ENCODE data around the gene GCDH. TPM values are rescaled to one million over a fixed set of nuclear protein-coding genes. Genes with fewer than 3 reads are reported as not detected.

Gene GCDH
- total RNA-seq (2014; rRNA removed; shearing (Covaris generic)) (31.5 and 40.7 TPM in 2 replicates), total RNA-seq (2022) (43.8 and 48.7 TPM in 2 replicates), Bru-seq, nascent RNA (percentile 59 among the genes with signal in this experiment), BruChase-seq, experiment 1, labeled RNA remaining after a 6-hour chase (percentile 72 among the genes with signal in this experiment), BruChase-seq, experiment 2, labeled RNA remaining after a 2-hour chase (percentile 67 among the genes with signal in this experiment)
- long read RNA-seq, transcript GCDH-201 (12 exons, 1,956 nt) = major isoform, 61 of 82 reads
- long read RNA-seq, partial matches to known transcripts = 3 of 82 reads
- long read RNA-seq, other reads (novel, unspliced or antisense) = 17 of 82 reads

DNA sequence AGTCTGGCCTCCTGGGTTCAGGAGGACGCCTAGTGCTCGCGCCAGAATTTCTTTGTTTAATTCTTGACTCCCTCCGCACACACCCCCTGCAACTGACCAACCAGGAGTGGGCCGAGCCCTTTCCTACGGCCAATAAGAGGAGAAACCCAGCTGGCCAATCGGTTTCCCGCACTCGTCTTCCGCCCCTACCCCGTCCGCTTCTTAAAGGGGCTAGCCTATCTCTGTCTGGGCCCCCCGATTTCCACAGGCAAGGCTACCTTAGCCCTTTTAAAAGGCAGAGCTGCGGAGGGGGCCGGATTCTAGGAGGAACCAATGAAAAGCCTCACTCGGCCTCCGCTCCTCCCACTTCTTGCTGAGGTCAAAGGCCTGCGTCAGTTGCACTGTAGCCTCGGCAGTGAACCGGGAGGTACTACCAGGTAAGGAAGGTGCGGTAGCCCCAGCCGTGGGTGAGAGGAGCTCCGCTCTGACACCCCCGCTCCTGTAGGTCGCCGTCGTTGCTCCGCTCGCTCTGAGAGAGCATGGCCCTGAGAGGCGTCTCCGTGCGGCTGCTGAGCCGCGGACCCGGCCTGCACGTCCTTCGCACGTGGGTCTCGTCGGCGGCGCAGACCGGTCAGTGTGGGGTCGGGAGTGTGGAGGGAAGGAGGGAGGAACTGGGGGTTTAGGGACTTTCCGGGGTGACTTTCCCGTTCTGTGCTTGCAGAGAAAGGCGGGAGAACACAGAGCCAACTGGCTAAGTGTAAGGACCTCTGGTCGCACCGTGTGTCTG is at the start of gene GCDH:
Gene GCDH (plus strand): TSS at position 374 of the 766 bp plus-strand sequence. CDS start 145 bp downstream, at position 519.
- H3K4me3 ChIP-seq (ENCODE audit: low read depth, low read length, poor library complexity, severe bottlenecking) = peak within 1 kb of the TSS; percentile 91
- peaks cover 14% of the 10 kb centered on the region for H3K4me1 ChIP-seq (ENCODE audit: insufficient read depth, low read length, poor library complexity, severe bottlenecking)
- BruUV-seq (replicated peaks) = no TSS peak
- peaks cover 9% of the 10 kb centered on the region; the same call in 1 of the 2 replicates for H3K79me2 ChIP-seq (ENCODE audit: insufficient read depth, low read depth, low read length)
- no peaks in the 10 kb centered on the region for H3K9me3 ChIP-seq (ENCODE audit: low read length)
- POLR2A ChIA-PET = interaction anchor here (0.6 to 1.5 kb wide), 9 partner anchors 8 to 264 kb away, joined by 3 to 8 read pairs (median 5); partner anchors contain the start of genes DNASE2 and GET3
- no peak for TF ChIP-seq EZH2phosphoT487 (IDR thresholded peaks at IDR 0.05; ENCODE audit: borderline replicate concordance, low read depth, low read length)
- TF ChIP-seq, protein P1, sequence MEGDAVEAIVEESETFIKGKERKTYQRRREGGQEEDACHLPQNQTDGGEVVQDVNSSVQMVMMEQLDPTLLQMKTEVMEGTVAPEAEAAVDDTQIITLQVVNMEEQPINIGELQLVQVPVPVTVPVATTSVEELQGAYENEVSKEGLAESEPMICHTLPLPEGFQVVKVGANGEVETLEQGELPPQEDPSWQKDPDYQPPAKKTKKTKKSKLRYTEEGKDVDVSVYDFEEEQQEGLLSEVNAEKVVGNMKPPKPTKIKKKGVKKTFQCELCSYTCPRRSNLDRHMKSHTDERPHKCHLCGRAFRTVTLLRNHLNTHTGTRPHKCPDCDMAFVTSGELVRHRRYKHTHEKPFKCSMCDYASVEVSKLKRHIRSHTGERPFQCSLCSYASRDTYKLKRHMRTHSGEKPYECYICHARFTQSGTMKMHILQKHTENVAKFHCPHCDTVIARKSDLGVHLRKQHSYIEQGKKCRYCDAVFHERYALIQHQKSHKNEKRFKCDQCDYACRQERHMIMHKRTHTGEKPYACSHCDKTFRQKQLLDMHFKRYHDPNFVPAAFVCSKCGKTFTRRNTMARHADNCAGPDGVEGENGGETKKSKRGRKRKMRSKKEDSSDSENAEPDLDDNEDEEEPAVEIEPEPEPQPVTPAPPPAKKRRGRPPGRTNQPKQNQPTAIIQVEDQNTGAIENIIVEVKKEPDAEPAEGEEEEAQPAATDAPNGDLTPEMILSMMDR (conservative IDR thresholded peaks at IDR 0.05; ENCODE audit: low read length) = no peak
- H3K4me2 ChIP-seq (ENCODE audit: low read length) = peak within 1 kb of the TSS; percentile 95
- H2AFZ ChIP-seq (ENCODE audit: low read length) = peak within 1 kb of the TSS; percentile 70; the same call in 1 of the 2 replicates
- H3K9me2 ChIP-seq (ENCODE audit: insufficient read depth, low read length) = no peaks in the 10 kb centered on the region
- peak; percentile 99 for DNase-seq (ENCODE audit: low spot score)
- peak within 1 kb of the TSS; percentile 50 for H3K27ac ChIP-seq (ENCODE audit: low read depth, low read length, poor library complexity, severe bottlenecking)
- intact Hi-C loops (cut with micrococcal nuclease; ENCODE audit: unreplicated experiment) = loop anchor here (1.0 to 5.0 kb wide), 4 partner anchors 10 to 66 kb away; partner anchors contain the start of genes DNASE2, FARSA, GADD45GIP1 and SYCE2
- CTCF ChIA-PET (ENCODE audit: unreplicated experiment) = interaction anchor here (0.5 to 1.1 kb wide), 4 partner anchors 10 to 873 kb away, joined by 3 to 4 read pairs (median 4); partner anchors contain the start of gene DNASE2
- H4K20me1 ChIP-seq (ENCODE audit: insufficient read depth, low read length) = no peaks in the 10 kb centered on the region
- H3K36me3 ChIP-seq (ENCODE audit: insufficient read depth, low read length) = peaks cover 15% of the 10 kb centered on the region; the same call in 1 of the 2 replicates

DNA sequence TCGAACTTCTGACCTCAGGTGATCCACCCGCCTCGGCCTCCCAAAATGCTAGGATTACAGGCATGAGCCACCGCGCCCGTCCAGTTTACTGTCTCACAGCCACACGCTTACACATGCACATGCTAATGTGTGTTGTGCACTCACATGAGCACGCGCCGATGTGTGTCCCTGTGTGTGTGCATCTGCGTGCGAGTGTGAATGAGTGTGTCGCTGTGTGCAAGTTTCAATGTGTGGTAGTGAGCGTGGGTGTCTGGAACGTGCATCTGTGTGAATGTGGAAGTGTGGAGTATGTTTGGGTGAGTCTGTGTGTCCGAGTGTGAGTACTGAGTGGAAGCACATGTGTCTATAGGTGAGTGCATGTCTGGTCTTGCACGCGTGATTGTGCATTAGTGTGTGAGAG is 48.4 kb upstream of the GCDH start:
- H3K79me2 ChIP-seq (ENCODE audit: insufficient read depth, low read depth, low read length) = no peaks in the 10 kb centered on the region
- POLR2A ChIA-PET = no interaction called here

More for the DNA sequence above, 48.4 kb upstream of the GCDH start:
- BruUV-seq (replicated peaks) = no TSS peak
- H3K4me2 ChIP-seq (ENCODE audit: low read length) = no peak overlapping the region
- peaks cover 38% of the 10 kb centered on the region for H3K4me1 ChIP-seq (ENCODE audit: insufficient read depth, low read length, poor library complexity, severe bottlenecking)
- no peaks in the 10 kb centered on the region for H3K9me2 ChIP-seq (ENCODE audit: insufficient read depth, low read length)
- CTCF ChIA-PET (ENCODE audit: unreplicated experiment) = no interaction called here
- no peaks in the 10 kb centered on the region for H3K9me3 ChIP-seq (ENCODE audit: low read length)
- intact Hi-C loops (cut with micrococcal nuclease; ENCODE audit: unreplicated experiment) = no loop called here
- no peak overlapping the region for H3K4me3 ChIP-seq (ENCODE audit: low read depth, low read length, poor library complexity, severe bottlenecking)
- H3K27ac ChIP-seq (ENCODE audit: low read depth, low read length, poor library complexity, severe bottlenecking) = no peak overlapping the region
- no peaks in the 10 kb centered on the region for H4K20me1 ChIP-seq (ENCODE audit: insufficient read depth, low read length)
- peaks cover 6% of the 10 kb centered on the region; the same call in 1 of the 2 replicates for H3K36me3 ChIP-seq (ENCODE audit: insufficient read depth, low read length)
- TF ChIP-seq, protein P1 (conservative IDR thresholded peaks at IDR 0.05; ENCODE audit: low read length) = no peak
- no peak for TF ChIP-seq EZH2phosphoT487 (IDR thresholded peaks at IDR 0.05; ENCODE audit: borderline replicate concordance, low read depth, low read length)
- no peak overlapping the region for H2AFZ ChIP-seq (ENCODE audit: low read length)
- no peak for DNase-seq (ENCODE audit: low spot score)

Data from OCI-LY7 (cell line).